HCT116 (cell line): ENCODE measurements around the gene ZNF829. TPM values are rescaled to one million over a fixed set of nuclear protein-coding genes. Genes with fewer than 3 reads are reported as not detected.

Experiments used
- ATAC-seq: fragments of 200-7000 bp; cut with Tn5 transposase; 2 replicates; pipeline ENCODE4 v1.9.1; 2020; ENCODE audit warnings: mild to moderate bottlenecking, moderate library complexity
- BruUV-seq: library from RNA; stranded (reverse); fragments of 400-500 nt; replicated peaks from 2 replicates; lab custom pipeline; 2021; lab: Mats Ljungman, UMichigan
- CTCF ChIA-PET: fragments of 300-600 bp; sonication (Branson Sonifier 250); formaldehyde crosslinking; loops from one replicate; lab custom pipeline; 2021; ENCODE audit warnings: antibody characterized with exemption; lab: Charles Lee
- POLR2A ChIA-PET: fragments of 300-600, 350-600 bp; sonication (Branson Sonifier 250); formaldehyde crosslinking; loops from one replicate; lab custom pipeline; 2021; ENCODE audit warnings: antibody characterized with exemption; lab: Charles Lee
- RAD21 ChIA-PET, 2 experiments: fragments of 300-600 bp; sonication (Branson Sonifier 250); formaldehyde crosslinking; loops; one replicate each; lab custom pipeline; 2023; ENCODE audit warnings: low total read pairs in 2 of 2; ENCODE audit not compliant: uncharacterized antibody in 2 of 2, unreplicated experiment in 2 of 2, low non-redundant PET in 1 of 2; lab: Charles Lee
- DNase-seq: peaks from one replicate; pipeline ENCODE4 v3.0.0-alpha.2; 2010; ENCODE audit warnings: low read depth, low spot score
- H2AFZ ChIP-seq: fragments of 200-600 bp; shearing (Covaris generic), sonication (generic); 2 replicates; pipeline ENCODE4 v1.6.1; 2017; ENCODE audit warnings: low read depth, mixed run types, mixed read lengths, antibody characterized with exemption, low read length; ENCODE audit not compliant: poor library complexity, severe bottlenecking
- H3K27ac ChIP-seq: 2 replicates; pipeline ENCODE4 v1.5.1; 2012; ENCODE audit warnings: low read depth, low read length
- H3K27me3 ChIP-seq: fragments of 200-600 bp; sonication (generic); 2 replicates; pipeline ENCODE4 v1.6.1; 2016; ENCODE audit warnings: mixed run types, low read length, mixed read lengths; ENCODE audit not compliant: insufficient read depth
- H3K36me3 ChIP-seq, 2 experiments: fragments of 200-500 bp in 1 of 2; fragments of 200-600 bp in 1 of 2; sonication (Bioruptor generic) in 1 of 2; sonication (generic) in 1 of 2; 2 replicates each; pipeline versions ENCODE4 v1.5.1 to v1.6.1; 2014 to 2016; ENCODE audit warnings: low read length in 2 of 2, inconsistent platforms in 1 of 2, mixed read lengths in 1 of 2, mixed run types in 1 of 2; ENCODE audit not compliant: insufficient read depth in 2 of 2, control insufficient read depth in 1 of 2
- H3K4me1 ChIP-seq, 2 experiments: fragments of 200-600 bp in 1 of 2; sonication (generic) in 1 of 2; 2 replicates each; pipeline versions ENCODE4 v1.5.1 to v1.6.1; 2012 to 2017; ENCODE audit warnings: low read length in 2 of 2, inconsistent platforms in 1 of 2, mild to moderate bottlenecking in 1 of 2, mixed read lengths in 1 of 2, mixed run types in 1 of 2, moderate library complexity in 1 of 2; ENCODE audit not compliant: insufficient read depth in 2 of 2, control insufficient read depth in 1 of 2
- H3K4me2 ChIP-seq: fragments of 200-600 bp; sonication (generic); 2 replicates; pipeline ENCODE4 v1.6.1; 2017; ENCODE audit warnings: mixed run types, low read length, mixed read lengths
- H3K4me3 ChIP-seq, 2 experiments: fragments of 200-600 bp in 1 of 2; sonication (generic) in 1 of 2; replicated peaks in 1 of 2; 2 replicates each; pipeline ENCODE4 v1.5.1; 2011 to 2016; ENCODE audit warnings: low read length in 2 of 2, control low read depth in 1 of 2, low read depth in 1 of 2, mild to moderate bottlenecking in 1 of 2, mixed read lengths in 1 of 2, mixed run types in 1 of 2
- H3K79me2 ChIP-seq: fragments of 200-600 bp; sonication (generic); 2 replicates; pipeline ENCODE4 v1.6.1; 2017; ENCODE audit warnings: mild to moderate bottlenecking, mixed run types, low read length, moderate library complexity, mixed read lengths; ENCODE audit not compliant: insufficient read depth
- H3K9ac ChIP-seq: fragments of 200-600 bp; sonication (generic); 2 replicates; pipeline ENCODE4 v1.6.1; 2016; ENCODE audit warnings: low read length, mixed read lengths
- H3K9me2 ChIP-seq: fragments of 200-600 bp; sonication (generic), shearing (Covaris generic); 2 replicates; pipeline ENCODE4 v1.6.1; 2017; ENCODE audit warnings: mixed run types, mild to moderate bottlenecking, moderate library complexity; ENCODE audit not compliant: insufficient read depth
- H3K9me3 ChIP-seq, 2 experiments: fragments of 200-500 bp in 1 of 2; fragments of 200-600 bp in 1 of 2; sonication (Bioruptor generic) in 1 of 2; sonication (generic) in 1 of 2; 2 replicates each; pipeline ENCODE4 v1.6.1; 2014 to 2017; ENCODE audit warnings: low read length in 2 of 2, mixed read lengths in 2 of 2, inconsistent platforms in 1 of 2, low read depth in 1 of 2, mild to moderate bottlenecking in 1 of 2, mixed run types in 1 of 2, moderate library complexity in 1 of 2; ENCODE audit not compliant: control insufficient read depth in 1 of 2, insufficient read depth in 1 of 2
- H4K20me1 ChIP-seq: fragments of 200-600 bp; sonication (generic), shearing (Covaris generic); 2 replicates; pipeline ENCODE4 v1.6.1; 2017; ENCODE audit warnings: mixed run types, mild to moderate bottlenecking, moderate library complexity; ENCODE audit not compliant: insufficient read depth
- CBX3 ChIP-seq: IDR thresholded peaks from 2 replicates; pipeline ENCODE4 v1.6.1; 2012; ENCODE audit warnings: low read depth
- CEBPB ChIP-seq: IDR thresholded peaks from 2 replicates; pipeline ENCODE4 v1.6.1; 2012; ENCODE audit warnings: low read depth
- ELF1 ChIP-seq: IDR thresholded peaks from 2 replicates; pipeline ENCODE4 v1.6.1; 2012; ENCODE audit warnings: low read depth, borderline replicate concordance
- EZH2 ChIP-seq: fragments of 200-600 bp; sonication (generic); IDR thresholded peaks from 2 replicates; pipeline ENCODE4 v1.6.1; 2017; ENCODE audit warnings: antibody characterized with exemption, mixed run types
- POLR2A ChIP-seq: IDR thresholded peaks from 2 replicates; pipeline ENCODE4 v1.7.0; 2011; ENCODE audit warnings: borderline replicate concordance; ENCODE audit not compliant: insufficient read depth, insufficient read length; ENCODE audit errors: extremely low read depth
- POLR2AphosphoS5 ChIP-seq: IDR thresholded peaks from 2 replicates; pipeline ENCODE4 v1.6.1; 2011; ENCODE audit warnings: mild to moderate bottlenecking, low read depth, low read length, moderate library complexity
- RAD21 ChIP-seq: IDR thresholded peaks from 2 replicates; pipeline ENCODE4 v1.6.1; 2012; ENCODE audit warnings: low read depth, mild to moderate bottlenecking
- SIN3A ChIP-seq: IDR thresholded peaks from 2 replicates; pipeline ENCODE4 v1.6.1; 2012; ENCODE audit warnings: low read depth
- SP1 ChIP-seq: IDR thresholded peaks from 2 replicates; pipeline ENCODE4 v1.6.1; 2012; ENCODE audit warnings: low read depth
- TCF7L2 ChIP-seq: IDR thresholded peaks from 2 replicates; pipeline ENCODE4 v1.7.0; 2011; ENCODE audit warnings: borderline replicate concordance, inconsistent platforms; ENCODE audit not compliant: insufficient read depth, insufficient read length; ENCODE audit errors: extremely low read depth
- YY1 ChIP-seq: IDR thresholded peaks from 2 replicates; pipeline ENCODE4 v1.6.1; 2011; ENCODE audit warnings: low read length, low read depth, moderate library complexity, mild to moderate bottlenecking; ENCODE audit not compliant: insufficient replicate concordance; ENCODE audit errors: extremely low read depth
- ZFX ChIP-seq: fragments of 450-650 bp; IDR thresholded peaks from 2 replicates; pipeline ENCODE4 v1.6.1; 2017
- intact Hi-C: fragments of 100-400 bp; cut with micrococcal nuclease; formaldehyde crosslinking; loops from 2 replicates; pipeline ENCODE4 v1.10.0; 2022
- total RNA-seq: library from RNA; stranded (reverse); gene quantifications from one replicate; pipeline ENCODE4 v1.2.1, GENCODE V29; 2021; ENCODE audit not compliant: unreplicated experiment
- TF ChIP-seq, protein P1 (sequence below): IDR thresholded peaks from 2 replicates; pipeline ENCODE4 v1.6.1; 2012
- TF ChIP-seq, protein P2 (sequence below), 3 experiments: fragments of 200-600 bp in 1 of 3; sonication (generic) in 1 of 3; IDR thresholded peaks in 2 of 3; conservative IDR thresholded peaks in 1 of 3; 2 replicates each; pipeline ENCODE4 v1.5.1; 2012 to 2017; ENCODE audit warnings: low read depth in 2 of 3, low read length in 2 of 3, antibody characterized with exemption in 1 of 3, borderline replicate concordance in 1 of 3, control low read depth in 1 of 3, mild to moderate bottlenecking in 1 of 3, mixed read lengths in 1 of 3, mixed run types in 1 of 3, moderate library complexity in 1 of 3; ENCODE audit not compliant: insufficient read depth in 1 of 3

Gene ZNF829
- total RNA-seq, 1 experiment from 2014 or later: not detected

DNA sequence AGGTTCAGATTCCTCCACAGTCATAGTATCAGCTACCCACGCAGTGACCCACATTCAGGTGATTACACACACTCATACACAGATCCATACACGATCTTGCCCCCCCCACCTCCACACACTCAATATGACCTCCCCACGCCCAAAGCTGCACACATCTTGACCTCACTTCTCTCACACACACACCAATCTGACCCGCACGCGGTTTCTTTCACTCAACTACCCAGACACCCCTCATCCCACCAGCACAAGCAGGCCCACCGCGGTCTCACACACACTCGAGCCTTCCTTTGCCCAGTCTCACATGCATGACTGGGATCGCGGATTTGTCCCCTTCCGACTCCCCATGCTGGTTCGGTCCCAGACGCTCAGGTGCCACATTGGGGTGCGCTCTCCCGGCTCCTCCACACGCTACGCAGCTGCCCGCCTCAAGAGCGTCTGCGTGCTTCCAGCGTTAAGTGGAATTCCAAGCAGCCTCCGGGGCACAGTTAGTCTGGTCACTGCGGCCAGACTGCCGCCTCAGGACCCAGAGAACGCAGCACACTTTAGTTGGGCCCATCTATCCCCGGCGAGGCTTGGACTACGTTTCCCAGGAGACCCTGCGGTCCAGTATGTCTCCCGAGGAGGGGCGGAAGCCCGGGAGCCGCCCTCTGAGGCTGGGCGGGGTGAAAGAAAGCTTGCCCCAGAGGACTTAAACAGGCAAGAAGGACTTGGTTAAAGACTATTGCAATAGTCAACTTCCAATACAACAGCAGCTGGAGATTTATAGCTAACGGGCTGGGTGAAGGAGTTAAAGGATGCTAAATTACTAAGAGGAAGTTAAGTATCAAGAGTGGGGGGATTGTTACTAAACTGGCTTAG lies 66.2 kb downstream of the ZNF829 start:
- RAD21 ChIA-PET: no interaction called here
- Histone ChIP-seq H3K4me1 (no peaks in the 10 kb centered on the region), H3K9ac (no peak overlapping the region), H3K36me3 (no peaks in the 10 kb centered on the region), H3K4me3 (no peak overlapping the region), H3K27me3 (no peaks in the 10 kb centered on the region), H3K27ac (no peak overlapping the region), H3K9me2 (no peaks in the 10 kb centered on the region), H4K20me1 (no peaks in the 10 kb centered on the region), H3K4me2 (no peak overlapping the region), H3K79me2 (no peaks in the 10 kb centered on the region), H2AFZ (no peak overlapping the region), H3K9me3 (peaks cover 11 to 13% of the 10 kb centered on the region in 2 experiments; a peak in 2 of 4 replicates)
- TF ChIP-seq CEBPB: no peak
- TF ChIP-seq ELF1: no peak
- TF ChIP-seq YY1: no peak
- TF ChIP-seq SP1: no peak
- TF ChIP-seq POLR2AphosphoS5: no peak
- TF ChIP-seq POLR2A: no peak
- no peak for TF ChIP-seq SIN3A
- TF ChIP-seq RAD21: no peak
- no peak for TF ChIP-seq ZFX
- TF ChIP-seq, protein P1, sequence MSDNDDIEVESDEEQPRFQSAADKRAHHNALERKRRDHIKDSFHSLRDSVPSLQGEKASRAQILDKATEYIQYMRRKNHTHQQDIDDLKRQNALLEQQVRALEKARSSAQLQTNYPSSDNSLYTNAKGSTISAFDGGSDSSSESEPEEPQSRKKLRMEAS: no peak
- TF ChIP-seq, protein P2, sequence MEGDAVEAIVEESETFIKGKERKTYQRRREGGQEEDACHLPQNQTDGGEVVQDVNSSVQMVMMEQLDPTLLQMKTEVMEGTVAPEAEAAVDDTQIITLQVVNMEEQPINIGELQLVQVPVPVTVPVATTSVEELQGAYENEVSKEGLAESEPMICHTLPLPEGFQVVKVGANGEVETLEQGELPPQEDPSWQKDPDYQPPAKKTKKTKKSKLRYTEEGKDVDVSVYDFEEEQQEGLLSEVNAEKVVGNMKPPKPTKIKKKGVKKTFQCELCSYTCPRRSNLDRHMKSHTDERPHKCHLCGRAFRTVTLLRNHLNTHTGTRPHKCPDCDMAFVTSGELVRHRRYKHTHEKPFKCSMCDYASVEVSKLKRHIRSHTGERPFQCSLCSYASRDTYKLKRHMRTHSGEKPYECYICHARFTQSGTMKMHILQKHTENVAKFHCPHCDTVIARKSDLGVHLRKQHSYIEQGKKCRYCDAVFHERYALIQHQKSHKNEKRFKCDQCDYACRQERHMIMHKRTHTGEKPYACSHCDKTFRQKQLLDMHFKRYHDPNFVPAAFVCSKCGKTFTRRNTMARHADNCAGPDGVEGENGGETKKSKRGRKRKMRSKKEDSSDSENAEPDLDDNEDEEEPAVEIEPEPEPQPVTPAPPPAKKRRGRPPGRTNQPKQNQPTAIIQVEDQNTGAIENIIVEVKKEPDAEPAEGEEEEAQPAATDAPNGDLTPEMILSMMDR (IDR thresholded peaks at IDR 0.05 in 2 of 3, conservative IDR thresholded peaks at IDR 0.05 in 1 of 3; ENCODE audit: borderline replicate concordance in 1 of 3, insufficient read depth in 1 of 3, low read depth in 2 of 3, low read length in 2 of 3): no peak
- TF ChIP-seq EZH2: no peak
- no peak for TF ChIP-seq CBX3
- no peak for TF ChIP-seq TCF7L2
- CTCF ChIA-PET: no interaction called here
- POLR2A ChIA-PET: no interaction called here
- DNase-seq (no peak), ATAC-seq (no peak)
- intact Hi-C loops: no loop called here
- BruUV-seq: no TSS peak
